Heart right ventricle (tissue), 16 donors: Measurements from ENCODE around the gene CACNA1C. TPM values are rescaled to one million over a fixed set of nuclear protein-coding genes. Genes with fewer than 3 reads are reported as not detected.

Experiments used
- ATAC-seq, 8 donors: fragments of 200-7000 bp; cut with Tn5 transposase; one replicate each; pipeline ENCODE4 v1.9.1; 2020; ENCODE audit warnings: mild to moderate bottlenecking in 8 of 8, moderate library complexity in 8 of 8, moderate number of reproducible peaks in 1 of 8
- DNase-seq, 2 donors: peaks; one replicate each; pipeline ENCODE4 v3.0.0-alpha.2; 2020
- H3K27ac ChIP-seq, 10 donors: fragments of 200-600 bp; sonication (generic) in 2 of 10; one replicate each; pipeline versions ENCODE4 v1.5.0 to v1.8.0; 2020 to 2022; ENCODE audit warnings: mild to moderate bottlenecking in 3 of 10
- H3K27me3 ChIP-seq, 7 donors: fragments of 200-600 bp; one replicate each; pipeline ENCODE4 v1.8.0; 2021 to 2022; ENCODE audit warnings: mild to moderate bottlenecking in 2 of 7
- H3K36me3 ChIP-seq, 9 donors: fragments of 200-600 bp; sonication (generic) in 1 of 9; one replicate each; pipeline versions ENCODE4 v1.5.0 to v1.8.0; 2020 to 2022; ENCODE audit warnings: mild to moderate bottlenecking in 2 of 9
- H3K4me1 ChIP-seq, 9 donors: fragments of 200-600 bp; sonication (generic) in 1 of 9; one replicate each; pipeline versions ENCODE4 v1.5.0 to v1.8.0; 2020 to 2022; ENCODE audit warnings: mild to moderate bottlenecking in 4 of 9
- H3K4me3 ChIP-seq, 10 donors: fragments of 200-600 bp; sonication (generic) in 2 of 10; one replicate each; pipeline versions ENCODE4 v1.5.0 to v1.8.0; 2020 to 2022; ENCODE audit warnings: mild to moderate bottlenecking in 7 of 10, moderate library complexity in 2 of 10
- H3K9me3 ChIP-seq, 11 donors: fragments of 200-600 bp in 10 of 11; sonication (generic) in 2 of 11; one replicate each; pipeline versions ENCODE4 v1.5.0 to v1.8.0; 2013 to 2022; ENCODE audit warnings: mild to moderate bottlenecking in 2 of 11, control low read depth in 1 of 11, moderate library complexity in 1 of 11
- CTCF ChIP-seq, 9 donors: fragments of 200-600 bp; sonication (generic) in 2 of 9; IDR thresholded peaks; one replicate each; pipeline versions ENCODE4 v1.5.0 to v1.8.0; 2021 to 2022; ENCODE audit warnings: antibody characterized with exemption in 9 of 9, mild to moderate bottlenecking in 5 of 9, moderate library complexity in 1 of 9
- WGBS, 2 donors: extraction: QIAGEN DNeasy Blood & Tissue Kit; methylation state at CpG; one replicate each; pipeline ENCODE4 v1.1.7; 2013; ENCODE audit warnings: inconsistent platforms in 1 of 2; 5-methylcytosine and 5-hydroxymethylcytosine counted together
- intact Hi-C, 10 donors: fragments of 100-400 bp; cut with DNase I; formaldehyde crosslinking; loops; one replicate each; pipeline versions ENCODE4 v1.11.1 to v1.14.2; 2022
- polyA plus RNA-seq, 2 donors: library from polyadenylated mRNA; stranded (reverse); fragments of 200-250 nt; gene quantifications; one replicate each; pipeline ENCODE4 v1.2.3, GENCODE V29; 2013
- total RNA-seq, 10 donors: library from RNA; stranded (reverse); fragmentation: NEBNext Ultra II Directional in 3 of 10; extraction: Animal tissue kit (Norgen Biotek cat#: 25700) in 3 of 10; gene quantifications; one replicate each; pipeline versions ENCODE4 v1.2.1 to v1.2.4, GENCODE V29; 2021 to 2023
- donor health status: Arrhythmogenic right ventricular cardiomyopathy.
- donor health status: ischemic (EF 13 %, LVEDD 7.1; RV severe dilation, severe dysfunction).
- donor health status: healthy with polysubstance abuse.
- donor health status: DM: no; HTN: yes; CAD: no.
- donor health status: DM: no; HTN: no; CAD: no.
- donor health status: ischemic (EF 25% LVEDD 6.9; RV normal size, moderate dysfunction).
- donor health status: ischemic (EF 25% LVEDD 5.7; RV mildly dilated, moderate dysfunction).
- donor health status: healthy.
- donor health status: DM: yes; HTN: yes; CAD: no.
- donor health status: Ischemic cardiomyopathy.
- donor health status: ischemic (EF 35%, LVEDD 5.7; RV mildly dilated, moderate dysfunction).
- donor health status: nonischemic (EF 11% LVEDD 7.7; RV severe dilation, severe dysfunction).
- donor health status: DM: yes; HTN: yes; CAD: no.
- donor health status: PGD.
- donor health status: ischemic (EF 29% LVEDD 5.4; RV normal size, mild dysfunction).
- donor health status: nonischemic (EF 23%, LVEDD 6.1; RV moderate dilation, normal function).

The CACNA1C gene
- total and polyA plus RNA-seq, 12 donors: 19.1 to 222 (median 183) TPM

GRCh38 chr12:2501464-2502191, 448.8 kb downstream of the CACNA1C start:
- 25 to 27% methylated on average over 14 of the region's 14 CpGs for whole genome bisulfite sequencing, 2 donors
- Histone ChIP-seq H3K27ac (peak overlapping the region; percentile 19 to 94 (median 78)), H3K9me3 (no peaks in the 10 kb centered on the region), H3K36me3 (peaks cover 0 to 32% (median 5%) of the 10 kb centered on the region in 9 donors), H3K27me3 (no peaks in the 10 kb centered on the region), H3K4me3 (no peak overlapping the region), H3K4me1 (peaks cover 14 to 67% (median 47%) of the 10 kb centered on the region in 9 donors)
- intact Hi-C loops: loop anchor here in 1 of 10 donors (1.0 kb wide), 1 partner anchor 43 kb away; no protein-coding TSS in a partner anchor
- ATAC-seq: peak; percentile 60 to 88 (median 76)
- DNase-seq: peak; percentile 32 to 69
- TF ChIP-seq CTCF (IDR thresholded peaks at IDR 0.05): peak in 1 of 9 donors; percentile 6

- intact Hi-C loops: no loop called here
- peaks cover 12 to 68% (median 37%) of the 10 kb centered on the region in 9 donors for H3K4me1 ChIP-seq
- WGBS, 2 donors: 89 to 92% methylated on average over 5 of the region's 5 CpGs
- peaks cover 0 to 40% (median 5%) of the 10 kb centered on the region in 9 donors for H3K36me3 ChIP-seq
- TF ChIP-seq CTCF (IDR thresholded peaks at IDR 0.05): no peak
- ATAC-seq (no peak), DNase-seq (no peak)
- no peak overlapping the region for H3K4me3 ChIP-seq
- peak overlapping the region in 6 of 10 donors; percentile 18 to 94 (median 83) for H3K27ac ChIP-seq
- H3K27me3 ChIP-seq: no peaks in the 10 kb centered on the region
- no peaks in the 10 kb centered on the region for H3K9me3 ChIP-seq
These were observed 450.2 kb downstream of the CACNA1C start for GRCh38 chr12:2503036-2503435.

- ATAC-seq (peak in 7 of 8 donors; percentile 11 to 67 (median 46)), DNase-seq (peak in 1 of 2 donors; percentile 33)
- intact Hi-C loops: no loop called here
These were observed 451.0 kb downstream of the CACNA1C start for GRCh38 chr12:2503762-2504161.

GRCh38 chr12:2504577-2504976, 451.8 kb downstream of the CACNA1C start:
- Histone ChIP-seq H3K27me3 (no peaks in the 10 kb centered on the region), H3K9me3 (no peaks in the 10 kb centered on the region), H3K27ac (peak overlapping the region in 4 of 10 donors; percentile 23 to 94 (median 70)), H3K4me3 (no peak overlapping the region), H3K4me1 (peaks cover 10 to 68% (median 37%) of the 10 kb centered on the region in 9 donors), H3K36me3 (peaks cover 0 to 40% (median 5%) of the 10 kb centered on the region in 9 donors)
- intact Hi-C loops: no loop called here
- no peak for TF ChIP-seq CTCF (IDR thresholded peaks at IDR 0.05)
- DNase-seq (no peak), ATAC-seq (no peak)
- 97 to 98% methylated on average over 15 of the region's 15 CpGs for WGBS, 2 donors

More at GRCh38 chr12:2503762-2504161, 451.0 kb downstream of the CACNA1C start:
- no peaks in the 10 kb centered on the region for H3K27me3 ChIP-seq
- TF ChIP-seq CTCF (IDR thresholded peaks at IDR 0.05): no peak
- WGBS, 2 donors: 38 to 48% methylated on average over 7 of the region's 7 CpGs
- H3K4me1 ChIP-seq: peaks cover 12 to 70% (median 37%) of the 10 kb centered on the region in 9 donors
- no peak overlapping the region for H3K4me3 ChIP-seq
- H3K9me3 ChIP-seq: no peaks in the 10 kb centered on the region
- H3K36me3 ChIP-seq: peaks cover 0 to 40% (median 5%) of the 10 kb centered on the region in 9 donors
- peak overlapping the region in 7 of 10 donors; percentile 18 to 94 (median 49) for H3K27ac ChIP-seq
